HG03521 (cell line): Measurements from ENCODE around the gene KPNA5.

Experiments used
- ATAC-seq: cut with Tn5 transposase; IDR thresholded peaks from one replicate; pipeline ENCODE4 v1.9.1; 2021; ENCODE audit warnings: mild to moderate bottlenecking, moderate library complexity; ENCODE audit not compliant: unreplicated experiment

Gene KPNA5

DNA sequence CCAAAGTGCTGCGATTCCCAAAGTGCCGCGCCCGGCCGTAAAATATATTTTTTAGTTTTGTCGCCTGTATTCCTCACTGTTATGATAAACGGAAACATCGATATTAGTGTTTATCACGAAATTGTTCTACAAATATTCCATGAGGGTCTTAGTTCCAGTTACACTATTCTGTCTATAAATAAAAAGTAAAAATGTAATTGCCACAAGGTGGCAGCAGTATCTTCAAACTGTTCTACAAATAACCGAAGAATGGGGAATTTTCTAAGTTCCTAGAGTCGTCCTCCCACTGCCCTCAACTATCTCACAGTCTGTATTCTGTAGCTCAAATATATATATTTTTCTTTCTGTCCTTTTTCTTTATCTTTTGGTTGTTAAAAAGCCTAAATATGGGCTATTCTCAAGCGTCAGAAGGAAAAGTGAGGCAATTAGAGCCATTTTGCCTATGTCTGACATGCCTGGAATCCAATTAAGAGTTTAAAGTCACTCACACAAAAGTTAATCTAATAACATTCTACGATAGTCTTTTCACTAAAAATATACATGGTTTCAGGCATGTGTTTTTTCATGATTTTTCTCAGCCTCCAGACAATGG lies 98.7 kb downstream of the KPNA5 start:
- ATAC-seq, result no peak

DNA sequence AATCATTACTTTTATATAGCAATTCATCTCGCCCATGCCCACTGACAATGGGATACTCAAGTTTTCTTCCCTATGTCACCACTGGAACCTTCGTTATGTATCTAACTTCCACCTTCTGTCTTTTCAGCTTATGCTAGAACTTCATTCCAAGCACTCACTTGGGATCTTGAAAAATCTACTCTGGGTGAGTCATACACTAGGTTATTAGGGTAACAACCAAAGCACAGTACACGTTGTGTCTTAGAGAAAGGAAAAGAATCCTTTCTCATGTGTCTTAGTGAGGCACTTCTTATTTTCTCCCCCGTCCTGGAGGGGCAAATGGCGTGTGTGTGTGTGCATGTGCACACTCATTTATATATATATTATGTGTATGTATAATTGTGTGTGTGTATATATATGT lies 102.8 kb downstream of the KPNA5 start:
- no peak for ATAC-seq
